Measurements from ENCODE around the gene C1orf159. TPM values are rescaled to one million over a fixed set of nuclear protein-coding genes. Genes with fewer than 3 reads are reported as not detected.

C1orf159 gene
- total and polyA plus RNA-seq, 10 of the 15 experiments (the other 5 are each of a cell fraction or from before 2014, with no cell fraction given): 0.11 to 23.4 (median 8.0) TPM

DNA sequence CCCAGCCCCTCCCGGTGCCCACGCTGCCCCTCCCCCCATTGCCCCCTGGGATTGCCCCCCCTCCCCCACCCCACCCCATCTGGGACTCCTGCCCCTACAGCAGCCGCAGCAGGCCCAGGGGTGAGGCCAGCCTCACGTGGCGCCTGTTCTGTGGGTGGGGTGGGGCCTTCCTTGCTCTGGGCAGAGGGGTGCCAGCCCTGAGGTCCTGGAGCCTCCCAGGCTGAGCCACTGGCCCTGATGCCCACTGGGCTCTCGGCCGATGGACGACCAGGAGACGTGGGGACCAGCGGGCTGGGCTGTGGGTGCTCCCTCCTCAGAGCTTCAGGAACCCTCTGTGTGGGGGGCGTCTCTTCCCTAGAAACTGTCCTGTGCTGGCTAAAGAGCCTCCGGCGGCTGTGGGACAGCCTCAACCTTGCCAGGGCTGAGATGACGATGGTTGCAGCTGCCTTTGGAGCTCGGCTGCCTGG, 5.8 kb upstream of the C1orf159 start:
- no peak overlapping the region for H3K9ac ChIP-seq (ENCODE audit: control insufficient read depth, insufficient read depth, low read length)
- TF ChIP-seq RAD21 (IDR thresholded peaks at IDR 0.05; ENCODE audit: insufficient read depth, low read depth, low read length) (no peak), BCL11A (IDR thresholded peaks at IDR 0.05; ENCODE audit: low read depth, low read length) (no peak), CBX3 (IDR thresholded peaks at IDR 0.05; ENCODE audit: borderline replicate concordance, low read depth) (no peak), KDM1A (IDR thresholded peaks at IDR 0.05; ENCODE audit: borderline replicate concordance) (no peak)
- TF ChIP-seq, protein P1, sequence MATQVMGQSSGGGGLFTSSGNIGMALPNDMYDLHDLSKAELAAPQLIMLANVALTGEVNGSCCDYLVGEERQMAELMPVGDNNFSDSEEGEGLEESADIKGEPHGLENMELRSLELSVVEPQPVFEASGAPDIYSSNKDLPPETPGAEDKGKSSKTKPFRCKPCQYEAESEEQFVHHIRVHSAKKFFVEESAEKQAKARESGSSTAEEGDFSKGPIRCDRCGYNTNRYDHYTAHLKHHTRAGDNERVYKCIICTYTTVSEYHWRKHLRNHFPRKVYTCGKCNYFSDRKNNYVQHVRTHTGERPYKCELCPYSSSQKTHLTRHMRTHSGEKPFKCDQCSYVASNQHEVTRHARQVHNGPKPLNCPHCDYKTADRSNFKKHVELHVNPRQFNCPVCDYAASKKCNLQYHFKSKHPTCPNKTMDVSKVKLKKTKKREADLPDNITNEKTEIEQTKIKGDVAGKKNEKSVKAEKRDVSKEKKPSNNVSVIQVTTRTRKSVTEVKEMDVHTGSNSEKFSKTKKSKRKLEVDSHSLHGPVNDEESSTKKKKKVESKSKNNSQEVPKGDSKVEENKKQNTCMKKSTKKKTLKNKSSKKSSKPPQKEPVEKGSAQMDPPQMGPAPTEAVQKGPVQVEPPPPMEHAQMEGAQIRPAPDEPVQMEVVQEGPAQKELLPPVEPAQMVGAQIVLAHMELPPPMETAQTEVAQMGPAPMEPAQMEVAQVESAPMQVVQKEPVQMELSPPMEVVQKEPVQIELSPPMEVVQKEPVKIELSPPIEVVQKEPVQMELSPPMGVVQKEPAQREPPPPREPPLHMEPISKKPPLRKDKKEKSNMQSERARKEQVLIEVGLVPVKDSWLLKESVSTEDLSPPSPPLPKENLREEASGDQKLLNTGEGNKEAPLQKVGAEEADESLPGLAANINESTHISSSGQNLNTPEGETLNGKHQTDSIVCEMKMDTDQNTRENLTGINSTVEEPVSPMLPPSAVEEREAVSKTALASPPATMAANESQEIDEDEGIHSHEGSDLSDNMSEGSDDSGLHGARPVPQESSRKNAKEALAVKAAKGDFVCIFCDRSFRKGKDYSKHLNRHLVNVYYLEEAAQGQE (IDR thresholded peaks at IDR 0.05; ENCODE audit: low read depth, low read length): no peak
- TF ChIP-seq, protein P2, sequence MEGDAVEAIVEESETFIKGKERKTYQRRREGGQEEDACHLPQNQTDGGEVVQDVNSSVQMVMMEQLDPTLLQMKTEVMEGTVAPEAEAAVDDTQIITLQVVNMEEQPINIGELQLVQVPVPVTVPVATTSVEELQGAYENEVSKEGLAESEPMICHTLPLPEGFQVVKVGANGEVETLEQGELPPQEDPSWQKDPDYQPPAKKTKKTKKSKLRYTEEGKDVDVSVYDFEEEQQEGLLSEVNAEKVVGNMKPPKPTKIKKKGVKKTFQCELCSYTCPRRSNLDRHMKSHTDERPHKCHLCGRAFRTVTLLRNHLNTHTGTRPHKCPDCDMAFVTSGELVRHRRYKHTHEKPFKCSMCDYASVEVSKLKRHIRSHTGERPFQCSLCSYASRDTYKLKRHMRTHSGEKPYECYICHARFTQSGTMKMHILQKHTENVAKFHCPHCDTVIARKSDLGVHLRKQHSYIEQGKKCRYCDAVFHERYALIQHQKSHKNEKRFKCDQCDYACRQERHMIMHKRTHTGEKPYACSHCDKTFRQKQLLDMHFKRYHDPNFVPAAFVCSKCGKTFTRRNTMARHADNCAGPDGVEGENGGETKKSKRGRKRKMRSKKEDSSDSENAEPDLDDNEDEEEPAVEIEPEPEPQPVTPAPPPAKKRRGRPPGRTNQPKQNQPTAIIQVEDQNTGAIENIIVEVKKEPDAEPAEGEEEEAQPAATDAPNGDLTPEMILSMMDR (IDR thresholded peaks at IDR 0.05 in 2 of 3, conservative IDR thresholded peaks at IDR 0.05 in 1 of 3; ENCODE audit: control insufficient read depth in 2 of 3, extremely low read depth in 1 of 3, insufficient read depth in 1 of 3, low read depth in 3 of 3, low read length in 3 of 3): no peak
- TF ChIP-seq, protein P3, sequence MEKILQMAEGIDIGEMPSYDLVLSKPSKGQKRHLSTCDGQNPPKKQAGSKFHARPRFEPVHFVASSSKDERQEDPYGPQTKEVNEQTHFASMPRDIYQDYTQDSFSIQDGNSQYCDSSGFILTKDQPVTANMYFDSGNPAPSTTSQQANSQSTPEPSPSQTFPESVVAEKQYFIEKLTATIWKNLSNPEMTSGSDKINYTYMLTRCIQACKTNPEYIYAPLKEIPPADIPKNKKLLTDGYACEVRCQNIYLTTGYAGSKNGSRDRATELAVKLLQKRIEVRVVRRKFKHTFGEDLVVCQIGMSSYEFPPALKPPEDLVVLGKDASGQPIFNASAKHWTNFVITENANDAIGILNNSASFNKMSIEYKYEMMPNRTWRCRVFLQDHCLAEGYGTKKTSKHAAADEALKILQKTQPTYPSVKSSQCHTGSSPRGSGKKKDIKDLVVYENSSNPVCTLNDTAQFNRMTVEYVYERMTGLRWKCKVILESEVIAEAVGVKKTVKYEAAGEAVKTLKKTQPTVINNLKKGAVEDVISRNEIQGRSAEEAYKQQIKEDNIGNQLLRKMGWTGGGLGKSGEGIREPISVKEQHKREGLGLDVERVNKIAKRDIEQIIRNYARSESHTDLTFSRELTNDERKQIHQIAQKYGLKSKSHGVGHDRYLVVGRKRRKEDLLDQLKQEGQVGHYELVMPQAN (conservative IDR thresholded peaks at IDR 0.05): no peak
- TF ChIP-seq, protein P4, sequence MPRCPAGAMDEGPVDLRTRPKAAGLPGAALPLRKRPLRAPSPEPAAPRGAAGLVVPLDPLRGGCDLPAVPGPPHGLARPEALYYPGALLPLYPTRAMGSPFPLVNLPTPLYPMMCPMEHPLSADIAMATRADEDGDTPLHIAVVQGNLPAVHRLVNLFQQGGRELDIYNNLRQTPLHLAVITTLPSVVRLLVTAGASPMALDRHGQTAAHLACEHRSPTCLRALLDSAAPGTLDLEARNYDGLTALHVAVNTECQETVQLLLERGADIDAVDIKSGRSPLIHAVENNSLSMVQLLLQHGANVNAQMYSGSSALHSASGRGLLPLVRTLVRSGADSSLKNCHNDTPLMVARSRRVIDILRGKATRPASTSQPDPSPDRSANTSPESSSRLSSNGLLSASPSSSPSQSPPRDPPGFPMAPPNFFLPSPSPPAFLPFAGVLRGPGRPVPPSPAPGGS (IDR thresholded peaks at IDR 0.05; ENCODE audit: borderline replicate concordance, insufficient read depth, low read depth, low read length, poor library complexity, severe bottlenecking): no peak
- BruUV-seq (replicated peaks): no TSS peak
- ChIA-PET POLR2A (interaction anchor here (1.6 to 2.2 kb wide), 3 partner anchors 78 to 129 kb away, joined by 3 to 19 read pairs (median 5); no protein-coding TSS in a partner anchor), RAD21 (ENCODE audit: unreplicated experiment) (interaction anchor here (0.6 to 5.6 kb wide), 21 partner anchors 15 to 170 kb away, joined by 3 to 92 read pairs (median 4); partner anchors contain the start of genes SDF4, TNFRSF4 and TTLL10), SMC1A (ENCODE audit: uncharacterized antibody, unreplicated experiment) (interaction anchor here (1.0 to 3.2 kb wide), 9 partner anchors 15 to 169 kb away, joined by 3 to 36 read pairs (median 7); no protein-coding TSS in a partner anchor), CTCF (interaction anchor here (1.0 to 6.3 kb wide), 20 partner anchors 8 to 183 kb away, joined by 3 to 100 read pairs (median 6); partner anchors contain the start of genes ISG15 and SDF4)
- H3K4me2 ChIP-seq (ENCODE audit: control insufficient read depth, insufficient read depth): no peak overlapping the region
- H2AFZ ChIP-seq (ENCODE audit: control insufficient read depth, low read depth, low read length): peak overlapping the region; percentile 71; the same call in 1 of the 2 replicates
- ATAC-seq: peak; percentile 45
- no peaks in the 10 kb centered on the region for H4K20me1 ChIP-seq (ENCODE audit: control insufficient read depth, insufficient read depth)
- H3K36me3 ChIP-seq (ENCODE audit: control insufficient read depth in 2 of 2, insufficient read depth in 2 of 2, low read length in 1 of 2): no peaks in the 10 kb centered on the region
- no peak overlapping the region for H3K4me3 ChIP-seq
- H3K27me3 ChIP-seq (replicated peaks in 1 of 2; ENCODE audit: control insufficient read depth in 2 of 2, insufficient read depth in 2 of 2, low read length in 1 of 2): peaks cover 2 to 6% of the 10 kb centered on the region in 2 experiments; a peak in 3 of 4 replicates
- no peaks in the 10 kb centered on the region for H3K79me2 ChIP-seq (ENCODE audit: control insufficient read depth, insufficient read depth, low read length)
- no peaks in the 10 kb centered on the region; the same call in 2 of the 3 replicates for H3K9me3 ChIP-seq (replicated peaks; ENCODE audit: control insufficient read depth, insufficient read depth, low read length)
- no peak overlapping the region for H3K27ac ChIP-seq (ENCODE audit: control insufficient read depth, insufficient read depth)
- intact Hi-C loops (cut with micrococcal nuclease; ENCODE audit: unreplicated experiment): loop anchor here (1.0 to 5.0 kb wide), 3 partner anchors 111 to 169 kb away; partner anchors contain the start of genes B3GALT6 and SDF4
- in situ Hi-C loops (cut with MboI): no loop called here
- H3K4me1 ChIP-seq (ENCODE audit: control insufficient read depth, insufficient read depth, low read length): 0 out of 2 replicates have a peak, but pooled peaks cover 4% of the 10 kb centered on the region
- 54% methylated on average over 10 of the region's 15 CpGs for WGBS (ENCODE audit: insufficient coverage, insufficient replicate concordance, low lambda C conversion rate, missing lambda C conversion rate)
- no peak for FAIRE-seq
- no peak for DNase-seq (ENCODE audit: low read depth, low spot score)

All from GM12878 (cell line).